Keratinocyte (primary cell): ENCODE results near the gene ZSCAN25.

Experiments used
- CTCF ChIP-seq, 3 experiments: IDR thresholded peaks in 1 of 3; conservative IDR thresholded peaks in 1 of 3; optimal IDR thresholded peaks in 1 of 3; 2 replicates in 2 of 3; 3 replicates in 1 of 3; pipeline versions ENCODE3 to v1.5.1; 2011; ENCODE audit warnings: low read length in 3 of 3, mild to moderate bottlenecking in 3 of 3, moderate library complexity in 2 of 3, control low read depth in 1 of 3, inconsistent platforms in 1 of 3; ENCODE audit not compliant: insufficient read depth in 2 of 3; ENCODE audit errors: extremely low read depth in 1 of 3
- EZH2 ChIP-seq: IDR thresholded peaks from one replicate; pipeline ENCODE4 v1.6.1; 2012; ENCODE audit warnings: inconsistent platforms, mild to moderate bottlenecking, low read length, moderate library complexity

GRCh38 chr7:99677648-99678045 is 60.9 kb downstream of the ZSCAN25 start:
- TF ChIP-seq EZH2 (no peak), CTCF (optimal IDR thresholded peaks at IDR 0.05 in 1 of 3, IDR thresholded peaks at IDR 0.05 in 1 of 3, conservative IDR thresholded peaks at IDR 0.05 in 1 of 3; ENCODE audit: extremely low read depth in 1 of 3, insufficient read depth in 2 of 3, low read length in 3 of 3) (no peak)
